BE2C (cell line): Measurements from ENCODE around the gene FANCG.

Experiments used
- DNase-seq: peaks from one replicate; pipeline ENCODE4 v3.0.0-alpha.2; 2020
- H3K27me3 ChIP-seq: fragments of 250-450 bp; sonication (Bioruptor Pico); 2 replicates; pipeline ENCODE4 v1.5.1; 2020; ENCODE audit warnings: mild to moderate bottlenecking
- H3K36me3 ChIP-seq: fragments of 250-450 bp; sonication (Bioruptor Pico); 2 replicates; pipeline ENCODE4 v1.5.1; 2020; ENCODE audit warnings: mild to moderate bottlenecking
- H3K4me1 ChIP-seq: fragments of 250-450 bp; sonication (Bioruptor Pico); 2 replicates; pipeline ENCODE4 v1.5.1; 2020
- H3K4me3 ChIP-seq: 2 replicates; pipeline ENCODE4 v1.5.1; 2011; ENCODE audit warnings: low read depth, low read length
- H3K9me3 ChIP-seq: fragments of 250-450 bp; sonication (Bioruptor Pico); 2 replicates; pipeline ENCODE4 v1.5.1; 2020
- TF ChIP-seq, protein P1 (sequence below): IDR thresholded peaks from 2 replicates; pipeline ENCODE4 v1.5.1; 2012; ENCODE audit warnings: mild to moderate bottlenecking, low read depth, low read length

Gene FANCG

DNA sequence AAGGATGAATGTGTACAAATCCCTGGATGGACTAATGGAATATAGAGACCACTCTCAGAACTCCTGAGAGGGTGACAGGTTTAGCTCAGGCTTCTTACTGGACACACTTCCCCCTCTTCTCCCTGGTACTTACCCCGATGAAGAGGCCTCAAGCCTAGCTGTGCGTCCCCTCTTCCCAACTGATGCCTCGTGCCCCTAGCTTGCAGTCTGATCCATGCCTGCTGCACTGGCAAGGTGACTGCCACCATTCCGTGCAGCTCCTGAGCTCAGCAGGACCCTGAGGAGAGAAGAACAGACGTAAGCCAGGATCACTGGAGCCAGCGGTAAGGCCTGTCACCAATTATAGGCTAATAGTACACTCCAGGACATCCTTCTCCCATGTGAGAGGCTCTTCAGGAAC, 28.7 kb upstream of the FANCG start:
- TF ChIP-seq, protein P1, sequence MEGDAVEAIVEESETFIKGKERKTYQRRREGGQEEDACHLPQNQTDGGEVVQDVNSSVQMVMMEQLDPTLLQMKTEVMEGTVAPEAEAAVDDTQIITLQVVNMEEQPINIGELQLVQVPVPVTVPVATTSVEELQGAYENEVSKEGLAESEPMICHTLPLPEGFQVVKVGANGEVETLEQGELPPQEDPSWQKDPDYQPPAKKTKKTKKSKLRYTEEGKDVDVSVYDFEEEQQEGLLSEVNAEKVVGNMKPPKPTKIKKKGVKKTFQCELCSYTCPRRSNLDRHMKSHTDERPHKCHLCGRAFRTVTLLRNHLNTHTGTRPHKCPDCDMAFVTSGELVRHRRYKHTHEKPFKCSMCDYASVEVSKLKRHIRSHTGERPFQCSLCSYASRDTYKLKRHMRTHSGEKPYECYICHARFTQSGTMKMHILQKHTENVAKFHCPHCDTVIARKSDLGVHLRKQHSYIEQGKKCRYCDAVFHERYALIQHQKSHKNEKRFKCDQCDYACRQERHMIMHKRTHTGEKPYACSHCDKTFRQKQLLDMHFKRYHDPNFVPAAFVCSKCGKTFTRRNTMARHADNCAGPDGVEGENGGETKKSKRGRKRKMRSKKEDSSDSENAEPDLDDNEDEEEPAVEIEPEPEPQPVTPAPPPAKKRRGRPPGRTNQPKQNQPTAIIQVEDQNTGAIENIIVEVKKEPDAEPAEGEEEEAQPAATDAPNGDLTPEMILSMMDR, result no peak
- no peak overlapping the region for H3K4me3 ChIP-seq
- H3K36me3 ChIP-seq, result no peaks in the 10 kb centered on the region
- DNase-seq, result no peak
- no peaks in the 10 kb centered on the region for H3K9me3 ChIP-seq
- peaks cover 10% of the 10 kb centered on the region for H3K4me1 ChIP-seq
- no peaks in the 10 kb centered on the region for H3K27me3 ChIP-seq

DNA sequence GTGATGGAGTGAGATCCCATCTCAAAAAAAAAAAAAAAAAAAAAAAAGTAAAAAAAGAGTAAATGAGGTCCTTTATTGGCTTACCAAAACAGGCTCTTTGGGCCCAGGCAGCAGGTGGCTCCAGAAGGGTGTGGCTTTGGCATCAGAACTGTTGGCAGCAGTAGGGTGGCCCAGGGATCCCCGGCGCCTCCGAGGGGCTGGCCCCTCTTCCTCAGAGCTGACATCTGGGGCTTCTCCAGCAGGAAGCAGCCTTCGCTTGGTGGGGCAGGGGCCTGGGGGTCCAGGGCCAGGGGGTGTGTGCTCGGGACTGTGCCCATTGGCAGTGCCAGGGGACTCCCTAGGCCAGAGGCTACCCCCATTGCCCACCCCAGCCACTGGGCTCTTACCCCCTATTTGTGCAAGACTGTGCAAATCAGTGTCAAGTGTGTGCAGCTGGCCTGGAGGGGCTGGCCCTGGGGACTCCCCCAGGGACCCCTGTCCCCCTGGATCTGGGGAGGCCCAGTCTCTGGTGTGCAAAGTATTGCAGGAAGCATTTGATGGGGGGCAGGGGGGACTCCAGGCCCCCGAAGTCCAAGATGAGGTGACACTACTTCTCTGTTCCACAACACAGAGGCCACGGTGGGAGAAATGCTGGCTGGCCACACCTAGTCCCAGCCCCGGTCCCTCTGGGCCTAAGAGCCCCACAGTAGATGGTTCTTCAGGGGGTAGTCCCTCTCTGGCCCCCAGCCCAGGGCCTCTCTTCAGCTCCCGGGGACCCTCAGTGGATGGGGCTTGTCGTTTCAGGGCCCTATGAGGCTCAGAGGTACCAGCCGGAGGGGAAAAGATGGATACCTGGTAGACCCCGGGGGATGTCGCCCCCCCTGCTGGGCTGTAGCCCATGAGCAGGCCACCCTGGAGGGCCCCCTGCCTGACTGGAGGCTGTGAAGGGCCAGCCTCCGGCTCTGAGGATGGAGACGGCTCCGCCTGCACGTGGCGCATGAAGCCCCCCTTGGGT, 27.9 kb upstream of the FANCG start:
- Histone ChIP-seq H3K4me1 (peaks cover 10% of the 10 kb centered on the region), H3K4me3 (no peak overlapping the region), H3K27me3 (no peaks in the 10 kb centered on the region), H3K9me3 (no peaks in the 10 kb centered on the region), H3K36me3 (no peaks in the 10 kb centered on the region)
- no peak for DNase-seq
- TF ChIP-seq, protein P1, result no peak

DNA sequence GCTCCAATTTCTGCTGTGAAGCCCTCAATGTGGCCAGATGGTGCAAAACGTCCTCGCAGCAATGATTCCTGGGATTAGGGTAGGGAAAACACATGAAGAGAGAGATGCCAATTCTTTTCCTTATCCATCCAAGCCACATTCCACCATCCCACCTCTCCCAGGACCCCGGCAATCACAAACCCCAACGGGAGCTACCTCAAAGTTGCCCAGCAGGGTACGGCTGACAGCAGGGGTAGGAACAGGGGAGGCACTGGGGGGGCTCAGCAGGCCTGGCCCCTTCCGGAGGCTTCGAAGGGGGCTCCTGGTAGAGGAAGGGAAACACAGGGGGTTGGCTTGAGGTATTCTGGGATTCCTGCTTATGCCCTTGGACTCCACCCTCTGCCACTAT, 26.6 kb upstream of the FANCG start:
- no peak for DNase-seq
- Histone ChIP-seq H3K4me1 (peaks cover 7% of the 10 kb centered on the region), H3K9me3 (no peaks in the 10 kb centered on the region), H3K36me3 (peaks cover 3% of the 10 kb centered on the region; the same call in 1 of the 2 replicates), H3K4me3 (no peak overlapping the region), H3K27me3 (no peaks in the 10 kb centered on the region)
- TF ChIP-seq, protein P1, result no peak

DNA sequence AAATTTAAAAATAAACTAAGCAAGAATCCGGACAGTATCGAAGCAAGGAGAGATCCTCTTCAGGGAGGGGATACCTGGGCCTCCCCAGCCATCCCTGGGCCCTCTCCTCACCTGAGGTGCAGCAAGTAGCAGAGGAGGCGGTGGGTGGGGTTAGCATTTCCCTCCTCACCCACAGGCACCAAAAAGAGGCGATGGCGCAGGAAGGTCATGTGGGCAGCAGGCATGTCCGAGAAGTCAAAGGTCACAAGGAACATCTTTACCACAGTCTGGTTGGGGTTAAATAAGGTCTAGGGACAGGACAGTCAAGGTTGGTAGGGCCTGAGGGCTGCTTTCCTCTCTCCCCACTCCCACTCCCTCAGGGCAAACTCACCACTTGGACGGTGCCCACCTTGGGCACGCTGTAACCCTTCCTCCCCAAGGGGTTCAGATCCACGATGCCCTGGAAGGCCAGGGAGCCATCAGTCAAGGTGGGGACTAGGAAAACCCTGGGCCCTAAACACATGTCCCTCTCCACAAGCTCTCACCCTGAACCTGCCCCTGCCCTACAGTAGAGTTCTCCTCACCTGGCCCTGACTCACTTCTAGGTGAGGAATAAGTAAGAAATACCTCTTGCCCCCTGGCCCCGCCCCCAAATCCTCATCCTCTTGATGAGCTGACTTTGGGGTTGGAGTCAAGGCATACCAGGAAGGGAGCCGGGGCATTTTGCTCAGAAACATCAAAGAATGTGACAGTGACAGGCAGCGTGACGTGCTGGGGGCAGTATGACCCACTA, 26.0 kb upstream of the FANCG start:
- peaks cover 3% of the 10 kb centered on the region for H3K36me3 ChIP-seq

DNA sequence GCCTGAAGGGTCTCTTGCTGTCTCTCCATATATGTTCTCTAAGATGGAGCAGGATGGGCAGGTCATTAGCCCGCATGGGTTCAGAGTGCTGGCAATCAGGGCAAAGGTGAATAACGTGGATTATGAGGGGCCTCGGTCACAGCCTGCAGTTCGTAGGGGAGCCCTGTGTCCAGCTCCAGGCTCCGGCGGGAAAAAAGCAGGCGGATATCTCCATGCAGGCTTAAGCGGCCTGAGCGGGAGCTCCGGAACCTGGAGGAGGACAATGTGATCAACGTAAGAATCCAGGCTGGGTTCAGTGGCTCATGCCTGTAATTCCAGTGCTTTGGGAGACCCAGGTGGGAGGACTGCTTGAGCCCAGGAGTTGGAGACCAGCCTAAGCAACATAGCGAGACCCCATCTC, 25.4 kb upstream of the FANCG start:
- TF ChIP-seq, protein P1, result no peak
- H3K36me3 ChIP-seq, result peaks cover 8% of the 10 kb centered on the region
- H3K4me1 ChIP-seq, result peaks cover 7% of the 10 kb centered on the region
- no peaks in the 10 kb centered on the region for H3K27me3 ChIP-seq
- no peak for DNase-seq
- no peak overlapping the region for H3K4me3 ChIP-seq
- H3K9me3 ChIP-seq, result no peaks in the 10 kb centered on the region

More for the DNA sequence above, 26.0 kb upstream of the FANCG start:
- H3K9me3 ChIP-seq, result no peaks in the 10 kb centered on the region
- no peak overlapping the region for H3K4me3 ChIP-seq
- TF ChIP-seq, protein P1, result no peak
- H3K27me3 ChIP-seq, result no peaks in the 10 kb centered on the region
- DNase-seq, result no peak
- H3K4me1 ChIP-seq, result peaks cover 7% of the 10 kb centered on the region
